A673 (cell line): Measurements from ENCODE around the gene ABCA2. TPM values are rescaled to one million over a fixed set of nuclear protein-coding genes. Genes with fewer than 3 reads are reported as not detected.

Source experiments
- BruUV-seq: library from RNA; stranded (reverse); fragments of 400-500 nt; replicated peaks from 2 replicates; lab custom pipeline; 2021; lab: Mats Ljungman, UMichigan
- CTCF ChIA-PET: fragments of 300-600 bp; sonication (Branson Sonifier 250); formaldehyde crosslinking; loops from one replicate; lab custom pipeline; 2022; ENCODE audit warnings: antibody characterized with exemption; lab: Charles Lee
- POLR2A ChIA-PET: fragments of 300-600 bp; sonication (Branson Sonifier 250); formaldehyde crosslinking; loops from one replicate; lab custom pipeline; 2022; ENCODE audit warnings: antibody characterized with exemption; ENCODE audit not compliant: low non-redundant PET; lab: Charles Lee
- DNase-seq: peaks from one replicate; pipeline ENCODE4 v3.0.0-alpha.2; 2015; ENCODE audit warnings: low spot score
- H3K27ac ChIP-seq: fragments of 200-600 bp; sonication (generic); 2 replicates; pipeline ENCODE4 v1.5.1; 2016; ENCODE audit warnings: mixed run types, low read depth, mild to moderate bottlenecking, mixed read lengths, antibody characterized with exemption, low read length; ENCODE audit not compliant: poor library complexity, severe bottlenecking
- H3K27me3 ChIP-seq: fragments of 200-600 bp; sonication (generic); replicated peaks from 2 replicates; pipeline ENCODE4 v1.6.1; 2017; ENCODE audit warnings: mixed run types, low read depth, mild to moderate bottlenecking, mixed read lengths, antibody characterized with exemption, low read length; ENCODE audit not compliant: insufficient read depth, poor library complexity
- H3K36me3 ChIP-seq: fragments of 200-600 bp; sonication (generic); 2 replicates; pipeline ENCODE4 v1.6.1; 2016; ENCODE audit warnings: mixed run types, mild to moderate bottlenecking, mixed read lengths, antibody characterized with exemption, low read length; ENCODE audit not compliant: insufficient read depth, poor library complexity, severe bottlenecking
- H3K4me1 ChIP-seq: fragments of 200-600 bp; sonication (generic); 2 replicates; pipeline ENCODE4 v1.6.1; 2017; ENCODE audit warnings: mixed run types, mild to moderate bottlenecking, mixed read lengths, antibody characterized with exemption, low read length; ENCODE audit not compliant: insufficient read depth, poor library complexity, severe bottlenecking
- H3K4me3 ChIP-seq: fragments of 200-600 bp; sonication (generic); 2 replicates; pipeline ENCODE4 v1.5.1; 2016; ENCODE audit warnings: low read depth, mixed run types, mild to moderate bottlenecking, mixed read lengths, low read length; ENCODE audit not compliant: poor library complexity, severe bottlenecking
- H3K9me3 ChIP-seq: fragments of 200-600 bp; sonication (generic); 2 replicates; pipeline ENCODE4 v1.6.1; 2016; ENCODE audit warnings: mixed run types, low read depth, mild to moderate bottlenecking, mixed read lengths, antibody characterized with exemption, low read length; ENCODE audit not compliant: poor library complexity, severe bottlenecking
- EZH2 ChIP-seq: fragments of 200-600 bp; sonication (generic); IDR thresholded peaks from 2 replicates; pipeline ENCODE4 v1.6.1; 2017; ENCODE audit warnings: borderline replicate concordance, low read depth, mild to moderate bottlenecking, mixed read lengths, antibody characterized with exemption, low read length; ENCODE audit not compliant: poor library complexity, severe bottlenecking
- intact Hi-C: fragments of 100-400 bp; cut with micrococcal nuclease; formaldehyde crosslinking; loops from one replicate; pipeline ENCODE4 v1.10.0; 2022; ENCODE audit not compliant: unreplicated experiment
- total RNA-seq: library from RNA; stranded (reverse); gene quantifications from 2 replicates; pipeline ENCODE4 v1.2.3, GENCODE V29; 2021
- TF ChIP-seq, protein P1 (sequence below): fragments of 300-800, 200-600 bp; sonication (generic); conservative IDR thresholded peaks from 2 replicates; pipeline ENCODE4 v1.5.1; 2017; ENCODE audit warnings: low read depth, mild to moderate bottlenecking, antibody characterized with exemption, low read length, moderate library complexity, mixed read lengths

Gene ABCA2
- total RNA-seq, 1 experiment from 2014 or later, result 27.8 TPM

DNA sequence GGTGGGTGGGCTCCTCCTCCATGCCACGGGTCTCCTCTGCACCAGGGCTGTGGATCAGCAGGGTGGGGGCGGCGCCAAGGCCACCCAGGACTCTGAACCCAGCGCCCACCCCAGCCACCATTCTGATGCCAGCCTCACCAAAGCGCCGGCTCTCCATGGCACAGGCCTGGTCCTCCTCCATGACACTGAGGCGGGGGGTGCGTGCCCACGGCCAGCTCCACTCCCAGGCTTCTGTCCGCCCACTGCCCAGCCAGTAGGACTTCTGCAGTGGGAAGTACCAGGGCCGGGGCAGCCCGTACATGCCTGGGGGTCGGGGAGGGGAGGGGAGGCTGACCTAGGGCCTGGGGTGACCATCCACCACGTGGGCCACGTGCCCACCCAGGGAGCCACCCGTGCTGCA lies 11.6 kb downstream of the ABCA2 start:
- Histone ChIP-seq H3K4me1 (no peaks in the 10 kb centered on the region), H3K9me3 (no peaks in the 10 kb centered on the region), H3K27ac (no peak overlapping the region), H3K36me3 (peaks cover 4% of the 10 kb centered on the region), H3K4me3 (no peak overlapping the region), H3K27me3 (no peaks in the 10 kb centered on the region)
- intact Hi-C loops, result no loop called here
- ChIA-PET CTCF (no interaction called here), POLR2A (no interaction called here)
- DNase-seq, result no peak
- BruUV-seq, result no TSS peak
- TF ChIP-seq, protein P1, sequence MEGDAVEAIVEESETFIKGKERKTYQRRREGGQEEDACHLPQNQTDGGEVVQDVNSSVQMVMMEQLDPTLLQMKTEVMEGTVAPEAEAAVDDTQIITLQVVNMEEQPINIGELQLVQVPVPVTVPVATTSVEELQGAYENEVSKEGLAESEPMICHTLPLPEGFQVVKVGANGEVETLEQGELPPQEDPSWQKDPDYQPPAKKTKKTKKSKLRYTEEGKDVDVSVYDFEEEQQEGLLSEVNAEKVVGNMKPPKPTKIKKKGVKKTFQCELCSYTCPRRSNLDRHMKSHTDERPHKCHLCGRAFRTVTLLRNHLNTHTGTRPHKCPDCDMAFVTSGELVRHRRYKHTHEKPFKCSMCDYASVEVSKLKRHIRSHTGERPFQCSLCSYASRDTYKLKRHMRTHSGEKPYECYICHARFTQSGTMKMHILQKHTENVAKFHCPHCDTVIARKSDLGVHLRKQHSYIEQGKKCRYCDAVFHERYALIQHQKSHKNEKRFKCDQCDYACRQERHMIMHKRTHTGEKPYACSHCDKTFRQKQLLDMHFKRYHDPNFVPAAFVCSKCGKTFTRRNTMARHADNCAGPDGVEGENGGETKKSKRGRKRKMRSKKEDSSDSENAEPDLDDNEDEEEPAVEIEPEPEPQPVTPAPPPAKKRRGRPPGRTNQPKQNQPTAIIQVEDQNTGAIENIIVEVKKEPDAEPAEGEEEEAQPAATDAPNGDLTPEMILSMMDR, result no peak
- no peak for TF ChIP-seq EZH2

DNA sequence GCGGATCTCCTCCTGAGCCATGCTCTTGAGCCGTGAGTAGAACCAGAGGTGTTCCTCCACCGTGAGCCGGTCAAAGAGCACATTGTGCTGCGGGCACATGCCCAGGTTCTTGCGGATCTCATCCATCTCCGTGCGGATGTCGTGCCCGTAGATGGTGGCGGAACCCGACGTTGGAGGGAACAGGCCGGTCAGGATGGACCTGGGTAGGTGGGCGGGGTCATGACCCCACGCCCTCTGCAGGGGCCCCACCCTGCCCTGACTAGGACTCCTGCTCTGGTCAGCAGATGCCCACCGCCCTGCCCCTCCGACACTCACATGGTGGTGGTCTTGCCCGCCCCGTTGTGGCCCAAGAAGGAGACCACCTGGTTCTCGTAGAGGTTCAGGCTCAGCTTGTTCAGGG lies 12.1 kb downstream of the ABCA2 start:
- intact Hi-C loops, result no loop called here

DNA sequence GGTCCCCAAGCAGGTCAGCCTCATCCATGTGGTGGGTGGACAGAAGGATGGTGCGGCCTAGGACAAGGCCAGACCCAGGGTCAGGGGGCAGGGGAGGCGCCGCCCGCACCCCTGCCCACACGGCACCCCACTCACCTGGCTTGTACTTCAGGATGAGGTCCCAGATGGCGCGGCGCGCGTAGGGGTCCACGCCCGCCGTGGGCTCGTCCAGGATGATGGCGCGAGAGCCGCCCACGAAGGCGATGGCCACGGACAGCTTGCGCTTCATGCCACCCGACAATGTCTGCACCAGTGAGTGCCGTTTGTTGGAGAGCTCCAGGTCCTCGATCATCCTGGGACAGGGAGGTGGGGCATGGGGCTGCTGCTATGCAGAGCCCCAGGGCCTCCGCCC lies 12.5 kb downstream of the ABCA2 start:
- BruUV-seq, result no TSS peak

More for the DNA sequence above, 12.1 kb downstream of the ABCA2 start:
- no peaks in the 10 kb centered on the region for H3K9me3 ChIP-seq
- H3K27ac ChIP-seq, result no peak overlapping the region
- no peaks in the 10 kb centered on the region for H3K4me1 ChIP-seq
- DNase-seq, result no peak
- ChIA-PET CTCF (no interaction called here), POLR2A (no interaction called here)
- no peak overlapping the region for H3K4me3 ChIP-seq
- BruUV-seq, result no TSS peak
- H3K27me3 ChIP-seq, result no peaks in the 10 kb centered on the region
- H3K36me3 ChIP-seq, result peaks cover 4% of the 10 kb centered on the region
- TF ChIP-seq EZH2, result no peak
- TF ChIP-seq, protein P1, result no peak

More for the DNA sequence above, 12.5 kb downstream of the ABCA2 start:
- intact Hi-C loops, result no loop called here
- TF ChIP-seq EZH2, result no peak
- TF ChIP-seq, protein P1, result no peak
- POLR2A ChIA-PET, result no interaction called here
- H3K9me3 ChIP-seq, result no peaks in the 10 kb centered on the region
- H3K4me3 ChIP-seq, result no peak overlapping the region
- DNase-seq, result no peak
- H3K27ac ChIP-seq, result no peak overlapping the region
- no peaks in the 10 kb centered on the region for H3K27me3 ChIP-seq
- H3K36me3 ChIP-seq, result peaks cover 4% of the 10 kb centered on the region
- CTCF ChIA-PET, result no interaction called here
- H3K4me1 ChIP-seq, result no peaks in the 10 kb centered on the region
